Right cardiac atrium (tissue), 5 donors: Measurements from ENCODE around the gene NRGN. TPM values are rescaled to one million over a fixed set of nuclear protein-coding genes. Genes with fewer than 3 reads are reported as not detected.

ENCODE experiments used
- ATAC-seq, 2 donors: fragments of 200-7000 bp; cut with Tn5 transposase; one replicate each; pipeline versions ENCODE4 v1.8.0 to v1.9.1; 2020; ENCODE audit warnings: moderate library complexity in 2 of 2, mild to moderate bottlenecking in 1 of 2
- DNase-seq, 3 donors: peaks; one replicate each; pipeline ENCODE4 v3.0.0-alpha.2; 2020
- H3K27ac ChIP-seq: one replicate; pipeline ENCODE4 v1.5.1; 2013; ENCODE audit warnings: mild to moderate bottlenecking, low read length, control low read depth, moderate library complexity
- H3K27me3 ChIP-seq: one replicate; pipeline ENCODE4 v1.6.1; 2013; ENCODE audit not compliant: control insufficient read depth, insufficient read depth
- H3K4me1 ChIP-seq: one replicate; pipeline ENCODE4 v1.6.1; 2013; ENCODE audit warnings: low read length; ENCODE audit not compliant: control insufficient read depth, insufficient read depth
- H3K4me3 ChIP-seq: one replicate; pipeline ENCODE4 v1.5.1; 2013; ENCODE audit warnings: low read length, control low read depth
- H3K9me3 ChIP-seq: one replicate; pipeline ENCODE4 v1.6.1; 2013; ENCODE audit warnings: low read length; ENCODE audit not compliant: control insufficient read depth
- WGBS: extraction: QIAGEN DNeasy Blood & Tissue Kit; methylation state at CpG from one replicate; pipeline ENCODE4 v1.1.7; 2013; 5-methylcytosine and 5-hydroxymethylcytosine counted together
- intact Hi-C, 4 donors: fragments of 100-400 bp; cut with DNase I; formaldehyde crosslinking; loops; one replicate each; pipeline versions ENCODE4 v1.11.0 to v1.14.0; 2022 to 2023
- long read RNA-seq, 4 donors: library from polyadenylated mRNA; unstranded; transcript quantifications; one replicate each; pipeline ENCODE4 v2.0.0, GENCODE V29; 2020 to 2021
- polyA plus RNA-seq: library from polyadenylated mRNA; stranded (reverse); fragments of 200-250 nt; gene quantifications from one replicate; pipeline ENCODE4 v1.2.3, GENCODE V29; 2013
- total RNA-seq, 4 donors: library from RNA; stranded (reverse); fragmentation: NEBNext Ultra II Directional; extraction: Animal tissue kit (Norgen Biotek cat#: 25700); gene quantifications; one replicate each; pipeline ENCODE4 v1.2.1, GENCODE V29; 2021
- donor health status: healthy with polysubstance abuse.
- donor health status: DM: no; HTN: yes; CAD: no.
- donor health status: DM: no; HTN: no; CAD: no.
- donor health status: DM: no; HTN: yes; CAD: no; lungs with severe emphysema.
- donor health status: DM: yes; HTN: yes; CAD: no.

The NRGN gene
- total RNA-seq (10 to 100 TPM in 2 of 4 donors, 1 to 10 TPM in 2; 5.3 to 11.1 (median 9.0) TPM), polyA plus RNA-seq (16.0 TPM)
- long read RNA-seq, donor 1, partial matches to known transcripts, result 0 of 4 reads
- long read RNA-seq, donor 1, other reads (novel, unspliced or antisense), result 4 of 4 reads
- long read RNA-seq, donor 2, partial matches to known transcripts, result 1 of 6 reads
- long read RNA-seq, donor 2, other reads (novel, unspliced or antisense), result 5 of 6 reads
- long read RNA-seq, donor 3, partial matches to known transcripts, result 0 of 1 reads
- long read RNA-seq, donor 3, other reads (novel, unspliced or antisense), result 1 of 1 reads
- long read RNA-seq, donor 4, partial matches to known transcripts, result 0 of 4 reads
- long read RNA-seq, donor 4, other reads (novel, unspliced or antisense), result 4 of 4 reads

- intact Hi-C loops, result no loop called here
- Histone ChIP-seq H3K4me1 (no peaks in the 10 kb centered on the region), H3K27ac (no peak within 1 kb of the TSS), H3K9me3 (no peaks in the 10 kb centered on the region), H3K4me3 (peak within 1 kb of the TSS; percentile 64), H3K27me3 (no peaks in the 10 kb centered on the region)
- ATAC-seq (peak; percentile 98 to 99), DNase-seq (peak; percentile 93 to 98 (median 97))
- WGBS, result under 1% methylated on average over 59 of the region's 59 CpGs
These were observed at the start of gene NRGN for GRCh38 chr11:124739479-124740276. Gene NRGN, plus strand, starts transcription at chr11:124739942. Its CDS starts 143 bp downstream, at chr11:124740085.

- no peaks in the 10 kb centered on the region for H3K9me3 ChIP-seq
- no peak for ATAC-seq
- H3K4me3 ChIP-seq, result no peak overlapping the region
- WGBS, result 95% methylated on average over 2 of the region's 2 CpGs
- H3K27ac ChIP-seq, result no peak overlapping the region
- intact Hi-C loops, result no loop called here
- no peaks in the 10 kb centered on the region for H3K27me3 ChIP-seq
- DNase-seq, result no peak
- no peaks in the 10 kb centered on the region for H3K4me1 ChIP-seq
These were observed 46.6 kb upstream of the NRGN start for GRCh38 chr11:124693142-124693541.

GRCh38 chr11:124699547-124699946 lies 40.2 kb upstream of the NRGN start:
- Histone ChIP-seq H3K4me3 (no peak overlapping the region), H3K4me1 (no peaks in the 10 kb centered on the region), H3K27me3 (no peaks in the 10 kb centered on the region), H3K27ac (no peak overlapping the region), H3K9me3 (no peaks in the 10 kb centered on the region)
- ATAC-seq (no peak), DNase-seq (no peak)
- WGBS, result 81% methylated on average over 1 of the region's 1 CpG
- intact Hi-C loops, result no loop called here

- DNase-seq, result no peak
- H3K27me3 ChIP-seq, result no peaks in the 10 kb centered on the region
- no peak overlapping the region for H3K4me3 ChIP-seq
- H3K27ac ChIP-seq, result no peak overlapping the region
- H3K4me1 ChIP-seq, result no peaks in the 10 kb centered on the region
- no peaks in the 10 kb centered on the region for H3K9me3 ChIP-seq
- intact Hi-C loops, result no loop called here
- no peak for ATAC-seq
These were observed 39.7 kb upstream of the NRGN start for GRCh38 chr11:124700028-124700427.

GRCh38 chr11:124707829-124708228 lies 31.9 kb upstream of the NRGN start:
- Histone ChIP-seq H3K9me3 (no peaks in the 10 kb centered on the region), H3K4me3 (no peak overlapping the region), H3K27me3 (no peaks in the 10 kb centered on the region), H3K4me1 (no peaks in the 10 kb centered on the region), H3K27ac (no peak overlapping the region)
- intact Hi-C loops, result no loop called here
- ATAC-seq (no peak), DNase-seq (no peak)
- 92% methylated on average over 4 of the region's 4 CpGs for WGBS

- no peaks in the 10 kb centered on the region for H3K27me3 ChIP-seq
- DNase-seq, result no peak
- intact Hi-C loops, result no loop called here
- no peaks in the 10 kb centered on the region for H3K9me3 ChIP-seq
- no peak overlapping the region for H3K4me3 ChIP-seq
- H3K4me1 ChIP-seq, result no peaks in the 10 kb centered on the region
- 74% methylated on average over 3 of the region's 3 CpGs for WGBS
- ATAC-seq, result no peak
- no peak overlapping the region for H3K27ac ChIP-seq
These were observed 27.4 kb upstream of the NRGN start for GRCh38 chr11:124712392-124712791.

GRCh38 chr11:124716591-124716990 lies 23.2 kb upstream of the NRGN start:
- no peaks in the 10 kb centered on the region for H3K4me1 ChIP-seq
- no peaks in the 10 kb centered on the region for H3K9me3 ChIP-seq
- intact Hi-C loops, result no loop called here
- WGBS, result 57% methylated on average over 3 of the region's 3 CpGs
- ATAC-seq (no peak), DNase-seq (no peak)
- H3K27me3 ChIP-seq, result no peaks in the 10 kb centered on the region
- H3K27ac ChIP-seq, result no peak overlapping the region
- no peak overlapping the region for H3K4me3 ChIP-seq

- Histone ChIP-seq H3K9me3 (no peaks in the 10 kb centered on the region), H3K4me3 (peak overlapping the region; percentile 19), H3K4me1 (no peaks in the 10 kb centered on the region), H3K27me3 (no peaks in the 10 kb centered on the region), H3K27ac (peak overlapping the region; percentile 44)
- no peak for DNase-seq
- 23% methylated on average over 7 of the region's 7 CpGs for WGBS
- peak; percentile 67 to 91 for ATAC-seq
- intact Hi-C loops, result no loop called here
These were observed 22.3 kb upstream of the NRGN start for GRCh38 chr11:124717421-124717785.

- Histone ChIP-seq H3K27ac (peak overlapping the region; percentile 44), H3K4me3 (peak overlapping the region; percentile 19), H3K27me3 (no peaks in the 10 kb centered on the region), H3K9me3 (no peaks in the 10 kb centered on the region), H3K4me1 (no peaks in the 10 kb centered on the region)
- under 1% methylated on average over 45 of the region's 45 CpGs for WGBS
- DNase-seq (peak; percentile 33 to 82 (median 66)), ATAC-seq (peak; percentile 56 to 71)
- intact Hi-C loops, result no loop called here
These were observed 21.7 kb upstream of the NRGN start for GRCh38 chr11:124717786-124718651.

- H3K27me3 ChIP-seq, result no peaks in the 10 kb centered on the region
- no peaks in the 10 kb centered on the region for H3K4me1 ChIP-seq
- peak in 1 of 2 donors; percentile 23 for ATAC-seq
- no peak overlapping the region for H3K27ac ChIP-seq
- H3K4me3 ChIP-seq, result no peak overlapping the region
- intact Hi-C loops, result no loop called here
- no peak for DNase-seq
- WGBS, result 48% methylated on average over 14 of the region's 14 CpGs
- no peaks in the 10 kb centered on the region for H3K9me3 ChIP-seq
These were observed 20.9 kb upstream of the NRGN start for GRCh38 chr11:124718801-124719200.

- Histone ChIP-seq H3K9me3 (no peaks in the 10 kb centered on the region), H3K4me3 (no peak overlapping the region), H3K27me3 (no peaks in the 10 kb centered on the region), H3K27ac (no peak overlapping the region), H3K4me1 (no peaks in the 10 kb centered on the region)
- intact Hi-C loops, result no loop called here
- DNase-seq, result no peak
- ATAC-seq, result no peak
- 62% methylated on average over 2 of the region's 2 CpGs for WGBS
These were observed 20.2 kb upstream of the NRGN start for GRCh38 chr11:124719534-124719933.
